MCF 10A (cell line): ENCODE data around the gene LCT. TPM values are rescaled to one million over a fixed set of nuclear protein-coding genes. Genes with fewer than 3 reads are reported as not detected.
"Not testable (repeated sequence)": the region's sequence is repeated elsewhere in the genome, so short reads cannot be mapped to it uniquely, and the experiment has no call there.

ENCODE experiments used
- Bru-seq: library from RNA; stranded (reverse); fragments of 400-500 nt; gene quantifications from one replicate; lab custom pipeline; 2021; lab: Mats Ljungman, UMichigan
- BruChase-seq, 2 experiments: library from RNA; stranded (reverse); fragments of 400-500 nt; gene quantifications; one replicate each; lab custom pipeline; 2021; lab: Mats Ljungman, UMichigan
- BruUV-seq: library from RNA; stranded (reverse); fragments of 400-500 nt; replicated peaks from 2 replicates; lab custom pipeline; 2021; lab: Mats Ljungman, UMichigan
- CTCF ChIA-PET: fragments of 300-600 bp; sonication (Branson Sonifier 250); formaldehyde crosslinking; extraction: SDS; loops from one replicate; lab custom pipeline; 2021; ENCODE audit warnings: antibody characterized with exemption, inconsistent platforms; lab: Yijun Ruan, JAX
- POLR2A ChIA-PET: fragments of 300-600, 350-650 bp; sonication (Branson Sonifier 250); formaldehyde crosslinking; extraction: SDS; loops from one replicate; lab custom pipeline; 2020; ENCODE audit warnings: antibody characterized with exemption, inconsistent platforms; lab: Yijun Ruan, JAX
- DNase-seq: peaks from one replicate; pipeline ENCODE4 v3.0.0-alpha.2; 2018; ENCODE audit not compliant: unreplicated experiment
- H3K27ac Mint-ChIP-seq: one replicate; pipeline ENCODE4 v1.8.0; 2022; ENCODE audit warnings: mild to moderate bottlenecking, low read depth, mixed read lengths; ENCODE audit not compliant: unreplicated experiment
- H3K27me3 Mint-ChIP-seq: one replicate; pipeline ENCODE4 v1.8.0; 2022; ENCODE audit warnings: mixed read lengths; ENCODE audit not compliant: insufficient read depth, unreplicated experiment
- H3K36me3 Mint-ChIP-seq: one replicate; pipeline ENCODE4 v1.8.0; 2022; ENCODE audit warnings: mild to moderate bottlenecking, moderate library complexity, mixed read lengths; ENCODE audit not compliant: insufficient read depth, unreplicated experiment
- H3K4me1 Mint-ChIP-seq: one replicate; pipeline ENCODE4 v1.8.0; 2022; ENCODE audit warnings: mixed read lengths; ENCODE audit not compliant: insufficient read depth, unreplicated experiment
- H3K4me3 Mint-ChIP-seq: one replicate; pipeline ENCODE4 v1.8.0; 2022; ENCODE audit warnings: mild to moderate bottlenecking, moderate library complexity, mixed read lengths; ENCODE audit not compliant: unreplicated experiment
- H3K9me3 Mint-ChIP-seq: one replicate; pipeline ENCODE4 v1.8.0; 2022; ENCODE audit warnings: mixed read lengths; ENCODE audit not compliant: unreplicated experiment
- intact Hi-C: fragments of 100-400 bp; cut with micrococcal nuclease; formaldehyde crosslinking; loops from 2 replicates; pipeline ENCODE4 v1.14.1; 2022
- long read RNA-seq: library from polyadenylated mRNA; stranded (forward); transcript quantifications from one replicate; pipeline ENCODE4 v2.0.0, GENCODE V29; 2022
- total RNA-seq: library from RNA; stranded (reverse); gene quantifications from 2 replicates; pipeline ENCODE4 v1.2.3, GENCODE V29; 2022
- TF ChIP-seq, protein P1 (sequence below): fragments of 200-600 bp; IDR thresholded peaks from one replicate; pipeline ENCODE4 v1.8.0; 2022; ENCODE audit warnings: antibody characterized with exemption, mild to moderate bottlenecking; ENCODE audit not compliant: unreplicated experiment

Gene LCT
- total RNA-seq = not detected in 2 replicates
- percentile 15 among the genes with signal in this experiment for Bru-seq, nascent RNA
- BruChase-seq, experiment 1, labeled RNA remaining after a 6-hour chase = percentile 11 among the genes with signal in this experiment
- BruChase-seq, experiment 2, labeled RNA remaining after a 2-hour chase = percentile 18 among the genes with signal in this experiment
- long read RNA-seq = 0 reads

DNA sequence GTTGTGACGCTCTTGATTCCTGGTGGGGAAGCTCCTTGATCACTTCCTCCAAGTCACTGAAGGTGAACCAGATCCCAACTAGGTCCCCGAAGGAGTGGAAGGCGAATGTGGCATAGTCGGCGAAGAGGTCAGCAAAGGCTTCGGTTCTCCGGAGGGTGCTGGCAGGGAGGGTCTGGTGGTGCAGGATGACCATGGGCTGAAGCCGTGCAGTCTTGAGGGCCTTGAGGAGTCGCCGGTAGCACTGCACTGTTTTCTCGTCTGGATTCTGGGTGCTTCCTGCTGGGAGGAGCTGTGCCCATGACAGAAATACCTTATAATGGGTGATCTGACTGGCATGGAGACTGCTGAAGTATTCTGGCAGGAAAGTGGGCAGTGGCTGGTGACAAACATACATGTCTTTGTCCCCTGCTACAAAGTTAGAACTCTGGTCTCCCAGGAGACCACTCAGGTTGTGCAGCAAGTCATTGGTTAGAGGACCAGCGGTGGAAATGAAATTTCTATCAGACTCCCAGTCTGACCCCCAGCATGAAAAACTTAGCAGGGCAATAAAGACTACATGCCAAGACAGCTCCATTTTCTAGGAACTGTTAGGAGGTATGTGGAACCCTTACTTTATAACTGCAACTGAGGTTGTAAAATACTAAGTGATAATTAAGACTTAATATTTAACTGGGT, at the start of gene LCT:
LCT (minus strand) TSS at position 589 of the 675 bp plus-strand sequence; CDS start at position 574, 15 bp downstream.
- no peak within 1 kb of the TSS for H3K4me3 Mint-ChIP-seq
- POLR2A ChIA-PET = no interaction called here

DNA sequence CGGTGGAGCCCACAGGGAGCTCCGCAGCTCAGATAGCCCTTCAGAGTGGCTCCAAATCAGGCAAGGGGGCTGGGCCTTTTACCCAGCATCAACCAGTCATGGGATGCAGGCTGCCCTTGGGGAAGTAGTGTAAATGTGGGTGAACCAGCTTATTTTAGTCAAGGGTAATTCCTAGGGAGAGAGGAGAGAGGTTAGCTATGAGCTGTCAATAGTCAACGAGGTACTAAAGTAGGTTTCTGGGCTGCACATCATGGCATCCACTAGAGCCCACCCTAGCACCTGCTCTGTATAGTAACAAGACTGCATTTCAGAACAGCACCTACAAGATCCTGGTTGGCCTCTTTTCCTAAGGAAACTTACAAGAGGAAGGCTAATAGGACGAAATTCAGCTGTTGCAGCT, 48.7 kb upstream of the LCT start:
- no TSS peak for BruUV-seq
- Mint-ChIP-seq H3K27ac (no peak overlapping the region), H3K4me3 (no peak overlapping the region), H3K27me3 (peaks cover 11% of the 10 kb centered on the region), H3K36me3 (no peaks in the 10 kb centered on the region), H3K4me1 (no peaks in the 10 kb centered on the region), H3K9me3 (peaks cover 7% of the 10 kb centered on the region)
- DNase-seq = no peak
- intact Hi-C loops = no loop called here
- CTCF ChIA-PET = no interaction called here
- TF ChIP-seq, protein P1, sequence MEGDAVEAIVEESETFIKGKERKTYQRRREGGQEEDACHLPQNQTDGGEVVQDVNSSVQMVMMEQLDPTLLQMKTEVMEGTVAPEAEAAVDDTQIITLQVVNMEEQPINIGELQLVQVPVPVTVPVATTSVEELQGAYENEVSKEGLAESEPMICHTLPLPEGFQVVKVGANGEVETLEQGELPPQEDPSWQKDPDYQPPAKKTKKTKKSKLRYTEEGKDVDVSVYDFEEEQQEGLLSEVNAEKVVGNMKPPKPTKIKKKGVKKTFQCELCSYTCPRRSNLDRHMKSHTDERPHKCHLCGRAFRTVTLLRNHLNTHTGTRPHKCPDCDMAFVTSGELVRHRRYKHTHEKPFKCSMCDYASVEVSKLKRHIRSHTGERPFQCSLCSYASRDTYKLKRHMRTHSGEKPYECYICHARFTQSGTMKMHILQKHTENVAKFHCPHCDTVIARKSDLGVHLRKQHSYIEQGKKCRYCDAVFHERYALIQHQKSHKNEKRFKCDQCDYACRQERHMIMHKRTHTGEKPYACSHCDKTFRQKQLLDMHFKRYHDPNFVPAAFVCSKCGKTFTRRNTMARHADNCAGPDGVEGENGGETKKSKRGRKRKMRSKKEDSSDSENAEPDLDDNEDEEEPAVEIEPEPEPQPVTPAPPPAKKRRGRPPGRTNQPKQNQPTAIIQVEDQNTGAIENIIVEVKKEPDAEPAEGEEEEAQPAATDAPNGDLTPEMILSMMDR = no peak
- POLR2A ChIA-PET = interaction anchor here (0.6 to 1.0 kb wide), 2 partner anchors 10 to 443 kb away, joined by 3 read pairs; no protein-coding TSS in a partner anchor

More for the DNA sequence above, at the start of gene LCT:
- intact Hi-C loops = no loop called here
- BruUV-seq = no TSS peak
- H3K27me3 Mint-ChIP-seq = no peaks in the 10 kb centered on the region
- H3K9me3 Mint-ChIP-seq = no peaks in the 10 kb centered on the region
- no peaks in the 10 kb centered on the region for H3K4me1 Mint-ChIP-seq
- no peaks in the 10 kb centered on the region for H3K36me3 Mint-ChIP-seq
- no peak for DNase-seq
- CTCF ChIA-PET = no interaction called here
- TF ChIP-seq, protein P1 = no peak
- no peak within 1 kb of the TSS for H3K27ac Mint-ChIP-seq

DNA sequence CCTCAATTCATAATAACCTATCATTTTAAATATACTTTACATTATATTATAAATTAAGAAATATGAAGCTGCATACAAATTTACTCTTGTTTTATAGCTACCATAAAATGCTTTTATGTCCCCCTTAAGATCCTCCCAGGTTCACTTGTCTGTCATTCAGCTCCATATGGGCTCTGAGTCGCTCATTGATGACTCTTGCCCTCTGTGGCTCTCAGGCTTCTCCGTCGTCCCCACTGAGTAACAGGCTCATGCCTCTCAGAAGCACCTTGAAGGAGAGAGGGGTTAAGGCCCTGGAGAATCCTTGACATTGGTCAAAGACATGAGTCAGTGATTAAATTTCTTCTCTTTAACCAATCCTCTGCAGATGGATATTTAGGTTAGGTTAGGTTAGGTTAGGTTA, 45.4 kb upstream of the LCT start:
- Mint-ChIP-seq H3K9me3 (no peaks in the 10 kb centered on the region), H3K4me3 (no peak overlapping the region), H3K27ac (no peak overlapping the region), H3K4me1 (no peaks in the 10 kb centered on the region), H3K27me3 (peaks cover 11% of the 10 kb centered on the region), H3K36me3 (no peaks in the 10 kb centered on the region)
- BruUV-seq = no TSS peak
- intact Hi-C loops = no loop called here
- no peak for DNase-seq
- CTCF ChIA-PET = interaction anchor here (0.7 to 1.1 kb wide), 2 partner anchors 31 to 409 kb away, joined by 3 read pairs; no protein-coding TSS in a partner anchor
- TF ChIP-seq, protein P1 = no peak
- POLR2A ChIA-PET = no interaction called here

DNA sequence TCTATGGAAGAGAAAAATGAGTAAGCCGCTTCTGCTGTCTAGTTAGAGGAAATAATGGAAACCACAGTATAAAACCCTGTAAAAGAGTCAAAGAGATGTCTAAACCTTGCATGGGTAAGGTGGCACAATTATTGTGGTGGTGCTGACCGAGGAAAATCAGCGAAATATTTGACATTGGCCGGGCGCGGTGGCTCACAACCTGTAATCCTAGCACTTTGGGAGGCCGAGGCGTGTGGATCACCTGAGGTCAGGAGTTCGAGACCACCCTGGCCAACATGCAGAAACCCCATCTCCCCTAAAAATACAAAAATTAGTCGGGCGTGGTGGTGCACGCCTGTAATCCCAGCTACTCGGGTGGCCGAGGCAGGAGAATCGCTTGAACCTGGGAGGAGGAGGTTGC, 39.8 kb upstream of the LCT start:
- POLR2A ChIA-PET = interaction anchor here (0.7 to 1.8 kb wide), 5 partner anchors 72 to 1735 kb away, joined by 3 to 8 read pairs (median 3); no protein-coding TSS in a partner anchor
- intact Hi-C loops, H3K9me3 Mint-ChIP-seq, H3K27me3 Mint-ChIP-seq, H3K36me3 Mint-ChIP-seq, DNase-seq, BruUV-seq: not testable (repeated sequence)
- CTCF ChIA-PET = interaction anchor here (0.7 kb wide), 2 partner anchors 437 to 938 kb away, joined by 3 read pairs; no protein-coding TSS in a partner anchor
- H3K4me1 Mint-ChIP-seq = peaks cover 24% of the 10 kb centered on the region
- peak overlapping the region; percentile 81 for H3K27ac Mint-ChIP-seq
- H3K4me3 Mint-ChIP-seq = peak overlapping the region; percentile 87
